Measurements from ENCODE around the gene MTHFS.

The MTHFS gene

DNA sequence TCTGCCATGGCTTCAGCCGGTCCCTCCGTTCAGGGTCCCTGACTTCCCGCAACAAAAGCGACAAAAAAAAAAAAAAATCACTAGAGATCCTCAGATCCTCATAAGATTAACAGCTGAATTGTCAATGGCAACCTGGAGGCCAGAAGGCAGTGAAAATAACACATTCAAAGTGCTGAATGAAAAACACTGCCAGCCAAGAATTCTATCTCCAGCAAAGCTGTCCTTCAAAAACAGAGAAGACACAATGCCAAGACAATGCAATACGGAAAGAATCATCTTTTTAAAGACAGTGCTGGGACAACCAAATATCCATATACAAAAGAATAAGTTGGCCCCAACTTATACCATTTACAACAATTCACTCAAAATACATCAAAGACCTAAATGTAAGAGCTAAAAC is 21.6 kb downstream of the MTHFS start:
- DNase-seq (ENCODE audit: low read depth): no peak

DNA sequence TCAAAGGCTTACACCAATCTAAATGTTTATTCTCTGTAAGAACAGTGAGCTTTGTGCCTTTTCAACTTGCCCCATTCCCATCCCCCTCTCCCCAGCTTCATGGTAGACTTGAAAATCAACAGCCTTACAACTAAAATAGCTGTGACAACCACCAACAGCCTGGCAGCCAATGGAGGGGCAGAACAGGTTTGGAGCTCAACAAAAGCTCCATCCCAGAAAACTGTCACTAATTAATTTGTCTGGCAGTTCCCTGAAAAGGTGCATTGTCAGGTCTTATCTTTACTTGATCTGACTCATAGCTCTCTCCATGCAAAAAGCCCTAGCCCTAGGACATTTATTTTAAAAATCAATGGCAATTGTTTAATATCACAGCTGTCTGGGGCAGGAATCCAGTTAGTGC is 22.6 kb downstream of the MTHFS start:
- no peak for DNase-seq (ENCODE audit: low read depth)

DNA sequence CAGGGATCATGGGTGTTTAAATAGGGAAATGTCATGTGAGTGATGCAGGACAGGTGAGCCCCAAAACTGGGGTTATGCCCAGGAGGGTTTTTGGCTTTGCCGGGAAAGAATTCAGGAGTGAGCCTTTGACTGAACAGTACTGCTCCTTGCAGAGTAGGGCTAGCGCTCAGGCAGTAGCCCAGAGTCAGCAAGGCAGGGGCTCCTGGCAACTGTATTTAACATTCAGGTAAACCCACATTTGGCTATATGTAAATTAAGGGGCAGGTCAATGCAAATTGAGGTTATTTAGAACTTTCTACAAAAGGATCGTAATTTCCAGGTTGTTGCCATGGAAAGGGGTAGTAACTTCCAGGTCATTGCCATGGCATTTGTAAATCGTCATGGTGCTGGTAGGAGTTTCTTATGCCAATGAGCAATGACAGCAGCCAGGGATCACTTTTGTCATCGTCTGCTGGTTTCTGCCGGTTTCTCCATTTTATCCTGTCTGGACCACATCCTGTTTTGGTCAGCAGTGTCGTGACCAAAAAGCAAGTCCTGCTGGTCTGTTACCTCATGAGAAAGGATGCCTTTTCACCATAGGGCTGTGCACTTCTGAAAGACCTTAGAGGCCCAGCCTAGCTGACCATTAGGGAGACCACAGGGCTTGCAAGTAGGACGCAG is 24.3 kb downstream of the MTHFS start:
- DNase-seq (ENCODE audit: low read depth): peak; percentile 72

DNA sequence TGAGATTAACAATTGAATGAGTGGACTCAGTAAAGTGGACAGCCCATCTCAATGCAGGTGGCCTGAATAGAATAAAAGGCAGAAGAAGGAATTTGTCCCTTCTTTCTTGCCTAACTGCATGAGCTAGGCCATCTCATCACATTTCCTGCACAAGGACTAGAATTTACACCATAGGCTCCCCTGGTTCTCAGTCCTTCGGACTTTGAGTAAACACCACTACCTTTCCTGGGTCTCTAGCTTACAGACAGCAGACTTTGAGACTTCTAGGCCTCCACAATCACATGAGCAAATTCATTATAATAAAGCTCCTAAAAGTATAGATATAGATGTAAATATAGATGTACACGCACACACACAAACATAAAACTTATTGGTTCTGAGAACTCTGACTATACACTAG is 28.3 kb downstream of the MTHFS start:
- no peak for DNase-seq (ENCODE audit: low read depth)

DNA sequence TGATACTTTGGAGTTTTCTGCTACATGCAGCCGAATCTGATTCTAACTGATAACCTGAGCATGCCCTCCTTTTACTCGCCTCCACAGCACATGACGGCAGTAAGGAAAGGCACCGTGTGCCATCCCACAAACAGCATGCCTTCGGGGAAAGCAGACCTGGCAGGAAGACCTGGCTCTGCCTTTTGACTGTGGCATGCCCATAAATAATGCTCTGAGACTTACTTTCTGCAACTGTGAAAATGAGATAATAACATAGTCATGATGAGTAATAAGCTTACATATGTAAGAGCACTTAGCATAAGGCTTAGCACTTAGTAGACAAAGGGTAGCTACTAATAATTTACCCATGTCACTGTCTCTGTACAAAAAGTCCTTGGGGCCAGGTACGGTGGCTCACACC is 32.9 kb downstream of the MTHFS start:
- DNase-seq (ENCODE audit: low read depth): no peak

DNA sequence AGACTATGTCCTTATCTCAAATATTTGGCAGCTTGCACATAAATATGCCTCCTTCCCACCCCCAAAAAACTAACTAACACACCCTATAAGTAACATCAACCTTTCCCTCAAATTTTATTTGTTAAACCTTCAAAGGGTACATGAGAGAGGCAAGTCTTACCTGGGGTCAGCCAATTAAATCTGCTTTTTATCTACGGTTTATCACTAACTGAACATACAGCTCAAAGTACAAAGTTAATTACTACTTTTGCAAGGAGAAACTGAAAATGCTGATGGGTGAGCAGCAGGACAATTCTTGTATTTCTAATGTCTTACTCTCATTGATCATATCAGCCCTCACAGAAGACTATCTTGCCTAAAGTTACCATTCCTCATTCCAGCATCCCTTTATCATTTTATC is 34.6 kb downstream of the MTHFS start:
- no peak for DNase-seq (ENCODE audit: low read depth)

DNA sequence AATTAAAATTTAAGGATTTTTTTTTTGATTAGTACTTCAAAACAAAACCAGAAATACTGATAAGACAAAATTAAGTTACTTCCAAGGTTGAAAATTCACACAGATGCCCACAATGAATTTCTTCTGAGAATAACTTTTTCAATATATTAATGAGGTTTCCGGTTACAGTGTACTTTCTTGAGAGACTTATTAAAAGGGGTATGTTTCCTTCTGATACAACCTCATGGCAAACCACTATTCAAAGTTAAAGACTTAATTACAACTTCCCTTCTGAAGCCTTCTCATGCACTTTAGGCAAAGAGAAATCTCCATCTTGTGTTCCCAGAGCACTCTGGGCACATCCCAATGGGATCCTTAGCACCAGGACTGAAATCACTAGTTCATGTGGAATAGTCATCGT is 36.2 kb downstream of the MTHFS start:
- DNase-seq (ENCODE audit: low read depth): no peak

DNA sequence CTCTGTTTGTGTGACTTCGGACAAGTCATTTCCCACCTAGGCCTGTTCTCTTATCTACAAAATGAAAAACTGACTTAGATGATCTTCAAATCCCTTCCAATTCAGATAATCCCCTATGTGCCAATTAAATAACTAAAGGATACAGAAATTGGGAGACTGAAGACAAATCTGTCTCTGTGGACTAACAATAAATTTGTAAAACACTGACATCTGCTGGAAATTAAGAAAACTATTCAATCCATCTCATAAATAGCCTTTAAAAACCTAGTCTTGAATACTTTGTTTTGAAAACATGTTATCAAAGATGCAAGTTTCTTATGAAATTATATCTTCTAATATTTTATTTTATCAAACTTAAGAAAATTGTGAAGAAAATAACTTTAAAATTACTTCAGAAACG is 38.3 kb downstream of the MTHFS start:
- DNase-seq (ENCODE audit: low read depth): no peak

DNA sequence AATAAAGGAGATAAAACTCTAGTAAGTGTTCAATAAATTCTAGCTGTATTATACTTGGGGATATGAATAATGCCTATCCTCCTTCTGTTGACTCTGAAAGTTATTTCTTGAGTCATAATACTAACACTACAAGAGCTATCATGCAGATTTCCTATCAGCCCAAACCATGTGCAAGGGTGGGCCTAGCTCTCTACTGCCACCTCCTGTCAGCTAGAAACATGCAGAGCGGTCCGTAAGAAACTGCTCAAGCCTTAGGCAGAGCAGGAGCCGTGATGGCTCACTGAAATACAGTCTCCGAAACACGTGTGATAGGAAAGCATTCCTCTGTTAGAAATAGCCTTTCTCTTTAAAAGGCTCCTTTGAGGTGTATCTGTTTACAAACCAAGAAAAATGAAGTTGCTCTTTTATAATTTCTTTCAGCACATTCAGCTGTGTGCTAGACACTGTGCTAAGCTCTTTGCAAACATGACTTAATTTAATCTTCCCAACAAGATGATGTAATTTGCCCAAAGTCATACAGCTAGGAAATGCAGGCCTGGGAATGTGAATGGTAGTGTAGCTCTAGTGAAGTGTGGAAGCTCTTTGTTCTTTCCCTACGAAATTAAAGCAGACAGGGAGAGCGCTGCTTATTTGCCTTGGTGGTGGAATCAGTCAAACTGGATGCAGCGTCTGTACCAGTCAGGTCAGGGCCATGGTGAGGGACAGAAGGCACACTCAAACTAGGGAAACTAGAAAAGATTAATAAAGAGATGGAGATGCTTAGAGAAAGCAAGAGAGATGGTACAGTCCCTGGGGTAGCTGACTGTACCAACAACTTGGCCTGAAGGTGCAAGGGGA is 43.1 kb downstream of the MTHFS start:
- DNase-seq (ENCODE audit: low read depth): peak; percentile 81

DNA sequence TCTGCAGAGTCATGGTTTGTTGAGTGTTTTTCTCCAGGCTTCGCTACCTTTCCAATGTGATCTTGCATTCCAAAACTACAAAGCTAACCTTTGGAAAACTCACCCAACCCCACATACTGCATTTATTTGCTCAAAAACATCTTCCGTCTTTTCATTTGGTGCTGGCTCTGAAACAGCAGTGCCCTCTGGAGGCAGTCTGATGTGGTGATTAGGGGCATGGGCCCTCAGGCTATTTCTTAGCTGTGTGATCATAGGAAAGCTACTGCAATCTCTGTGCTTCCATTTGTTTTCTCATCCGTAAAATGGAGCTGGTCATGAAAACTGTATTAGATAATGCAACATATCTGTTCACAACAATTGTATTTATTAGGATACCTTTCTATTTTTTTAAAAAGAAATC is 47.0 kb downstream of the MTHFS start:
- no peak for DNase-seq (ENCODE audit: low read depth)

DNA sequence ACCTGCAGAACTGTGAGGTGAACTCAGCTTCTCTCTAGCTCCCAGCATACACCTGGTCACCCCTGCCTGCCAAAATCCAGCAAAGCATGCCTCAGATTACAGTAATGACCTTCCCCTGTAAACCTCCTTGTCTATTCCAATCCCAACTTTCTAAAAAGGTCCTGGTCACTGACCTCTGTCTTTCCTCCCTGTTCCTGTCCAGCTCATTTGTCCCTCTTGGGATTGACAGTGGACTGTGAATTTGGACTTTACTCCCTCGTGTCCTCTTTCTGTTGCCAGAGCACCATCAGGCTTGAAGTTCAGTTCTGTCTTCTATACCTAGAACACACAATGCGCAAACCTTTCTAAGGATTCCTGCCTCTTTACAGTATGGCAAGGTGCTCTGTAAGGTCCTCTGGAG is 50.3 kb downstream of the MTHFS start:
- DNase-seq (ENCODE audit: low read depth): no peak

DNA sequence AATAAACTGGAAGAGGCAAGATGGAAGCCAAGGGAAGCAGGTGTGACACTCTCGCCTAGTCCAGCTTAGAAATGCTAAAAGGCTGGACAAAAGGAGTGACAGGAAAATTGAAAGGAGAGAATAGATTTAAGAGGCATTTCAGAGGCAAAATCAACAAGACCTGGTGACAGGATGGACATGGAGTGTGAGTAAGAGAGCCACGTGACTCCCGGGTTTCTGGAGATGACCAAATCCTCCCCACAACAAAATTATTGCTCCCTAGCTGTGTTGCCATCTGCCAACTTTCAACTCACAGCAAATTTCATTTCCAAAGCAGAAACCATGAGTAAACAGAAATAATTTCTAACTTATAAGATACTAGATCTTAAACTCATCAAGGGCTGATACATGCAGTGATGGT is 52.6 kb downstream of the MTHFS start:
- DNase-seq (ENCODE audit: low read depth): no peak

DNA sequence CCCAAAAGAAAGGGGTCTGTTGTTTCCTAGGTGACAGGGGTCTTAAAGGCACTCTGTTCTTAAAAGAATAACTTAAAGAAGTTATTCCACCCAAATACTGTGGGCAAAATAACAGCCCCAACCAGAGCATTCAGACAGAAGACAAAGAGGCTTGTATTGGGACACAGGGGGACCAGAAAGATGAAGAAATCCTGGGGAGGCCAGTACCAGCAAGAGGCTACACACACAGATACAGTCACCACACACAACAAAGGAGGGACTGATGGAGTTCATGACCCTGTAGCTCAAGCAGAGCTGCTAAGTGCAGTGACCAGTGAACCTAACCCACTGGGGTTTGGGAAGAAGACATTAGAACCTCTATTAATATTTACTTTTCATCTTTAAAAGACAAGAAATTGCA is 59.0 kb downstream of the MTHFS start:
- DNase-seq (ENCODE audit: low read depth): no peak

DNA sequence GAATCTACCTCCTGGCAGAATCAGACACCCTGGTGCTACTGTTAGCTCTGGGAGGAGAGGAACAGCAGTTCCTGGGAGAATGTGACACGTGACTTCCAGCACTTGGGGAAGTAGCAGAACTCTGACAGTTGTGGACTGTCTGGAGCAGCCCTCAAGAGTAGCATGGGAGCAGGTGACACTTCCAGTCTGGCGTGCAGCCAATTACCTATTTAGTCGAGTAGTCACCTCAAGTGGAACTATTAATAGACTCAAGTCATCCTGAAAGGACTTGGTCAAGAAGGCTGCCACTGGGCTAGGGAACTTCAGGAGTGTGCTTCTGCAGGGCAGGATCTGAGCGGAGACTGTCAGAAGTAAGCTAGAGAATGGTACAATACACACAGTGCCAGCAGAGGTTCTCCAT is 62.3 kb downstream of the MTHFS start:
- no peak for DNase-seq (ENCODE audit: low read depth)

DNA sequence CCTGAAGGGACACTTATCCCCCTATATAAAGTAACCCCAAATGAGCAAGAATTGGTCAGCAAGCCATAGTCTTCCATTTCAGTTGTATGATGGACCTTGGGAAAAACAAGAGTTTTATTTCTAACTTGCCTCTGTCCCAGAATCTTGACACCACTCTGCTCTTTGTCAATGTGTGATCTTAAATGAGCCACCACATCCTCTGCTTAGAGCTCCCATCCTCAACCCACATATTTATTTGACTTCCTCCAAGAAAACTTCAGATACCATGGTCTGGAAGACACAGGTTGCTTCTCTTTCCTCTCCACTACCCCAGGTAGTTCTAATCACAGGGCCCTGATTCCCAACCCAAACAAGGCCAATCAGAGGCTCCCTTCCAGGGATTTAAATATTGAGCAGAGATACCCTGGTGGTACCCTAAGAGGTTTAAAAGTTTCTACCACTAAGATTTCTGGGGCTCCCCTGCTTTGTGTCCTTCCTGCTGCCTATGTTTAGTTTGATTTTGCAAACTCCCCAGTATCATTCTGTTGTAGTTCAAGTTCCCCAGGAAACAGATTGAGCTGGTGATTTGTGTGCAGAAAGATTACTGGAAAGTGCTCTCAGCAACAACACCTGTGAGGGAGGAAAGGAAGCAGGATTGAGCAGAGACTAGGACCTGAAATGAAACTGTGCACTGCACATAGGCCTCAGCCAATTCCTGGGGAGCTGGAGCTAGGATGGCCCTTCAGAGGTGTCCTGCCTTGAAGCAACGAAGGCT is 64.3 kb downstream of the MTHFS start:
- no peak for DNase-seq (ENCODE audit: low read depth)

DNA sequence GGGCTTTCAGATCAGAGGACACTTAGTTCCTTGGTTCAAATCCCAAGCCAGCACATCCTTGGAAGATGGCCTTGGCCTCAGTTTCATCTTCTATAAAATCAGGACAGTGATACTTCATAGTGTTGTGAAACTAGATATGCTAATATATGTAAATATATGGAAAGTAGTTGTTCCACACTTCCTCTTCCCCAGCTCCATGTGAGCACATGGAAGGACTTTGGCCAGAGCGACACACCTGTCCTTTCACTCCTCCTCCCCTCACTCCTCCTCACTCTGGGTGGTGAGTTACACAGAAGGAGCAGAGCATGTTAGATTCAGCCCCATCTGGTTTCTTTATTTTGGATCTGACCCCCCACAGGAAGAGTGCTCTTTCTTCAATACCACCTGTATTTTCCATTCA is 65.2 kb downstream of the MTHFS start:
- DNase-seq (ENCODE audit: low read depth): no peak

DNA sequence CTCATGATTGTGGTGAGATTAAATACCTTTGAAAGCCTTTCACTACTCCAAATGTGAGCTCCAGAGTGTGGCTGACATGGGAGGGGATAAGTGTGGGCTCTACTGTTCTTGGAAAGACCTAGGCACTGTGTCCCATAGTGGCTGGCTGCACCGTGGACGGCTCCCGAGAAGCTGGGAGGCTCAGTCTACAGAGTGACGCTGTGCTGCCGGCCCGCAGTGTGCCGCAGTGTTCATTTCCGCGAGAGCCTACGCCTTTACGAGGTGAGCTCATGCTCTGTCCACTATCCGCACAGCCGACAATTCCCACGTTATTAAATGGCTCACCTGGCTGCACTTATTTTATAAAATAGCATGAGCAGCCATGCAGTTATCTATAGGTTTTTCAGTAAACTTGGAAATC is 66.9 kb downstream of the MTHFS start:
- DNase-seq (ENCODE audit: low read depth): no peak

DNA sequence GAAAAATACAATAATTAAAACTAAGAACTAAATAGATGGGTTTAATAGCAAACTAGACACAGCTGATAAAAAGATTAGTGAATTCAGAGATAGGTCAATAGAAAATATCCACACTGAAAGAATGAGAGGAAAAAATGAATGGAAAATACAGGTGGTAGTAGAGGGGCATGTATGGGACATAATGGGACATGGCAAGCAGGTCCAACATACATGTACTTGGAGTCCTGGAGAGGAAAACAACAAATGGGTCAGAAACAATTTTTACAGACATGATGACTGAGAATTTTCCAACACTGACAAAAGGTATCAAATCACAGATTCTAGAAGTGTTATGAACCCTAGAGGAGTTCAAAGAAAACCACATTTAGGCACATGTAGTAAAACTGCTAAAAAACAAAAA is 68.4 kb downstream of the MTHFS start:
- DNase-seq (ENCODE audit: low read depth): no peak

DNA sequence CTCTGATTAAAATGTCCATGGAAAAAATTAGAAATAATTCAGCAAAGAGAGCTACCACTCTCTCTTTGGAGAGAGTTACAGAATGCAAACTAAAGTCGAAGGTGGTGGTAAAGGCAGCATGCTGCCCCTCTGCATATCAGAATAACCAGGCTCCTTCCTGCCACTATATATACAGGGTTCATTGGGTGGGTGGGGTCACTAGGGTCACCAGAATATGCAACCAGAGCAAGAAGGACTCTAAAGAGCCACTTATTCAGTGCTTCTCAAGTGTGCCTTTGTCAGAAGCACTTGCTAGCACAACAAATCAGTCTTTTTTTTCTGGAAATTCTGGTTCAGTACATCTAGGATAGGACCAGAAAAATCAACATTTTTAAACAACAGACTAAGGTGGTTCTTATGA is 70.0 kb downstream of the MTHFS start:
- no peak for DNase-seq (ENCODE audit: low read depth)

DNA sequence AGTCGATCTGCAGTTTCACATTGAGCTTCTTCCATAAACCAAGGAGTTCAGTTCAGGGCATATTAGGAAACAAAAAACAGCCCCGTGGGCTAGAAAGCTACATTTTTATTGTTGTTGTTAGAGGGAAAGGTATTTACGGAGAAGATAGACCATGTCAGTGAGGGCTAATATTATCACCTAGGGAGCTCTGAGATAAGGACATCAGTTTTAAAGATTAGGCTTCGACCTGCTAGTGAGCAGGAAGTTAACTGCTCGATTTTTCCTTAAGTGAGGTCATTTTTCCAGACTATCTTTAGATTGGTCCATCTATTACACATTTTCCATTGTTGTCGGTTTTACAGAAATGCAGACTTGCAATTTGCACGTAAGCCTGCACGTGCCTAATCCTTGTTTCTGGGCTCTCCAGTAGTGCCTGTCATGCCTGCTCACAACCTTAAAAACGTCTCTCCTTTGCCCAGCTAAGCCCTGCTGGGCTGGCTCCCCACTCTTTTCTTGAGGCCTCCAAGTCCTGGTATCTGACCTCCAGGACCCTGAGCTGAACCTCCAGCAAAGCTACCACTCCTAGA is 72.6 kb downstream of the MTHFS start:
- no peak for DNase-seq (ENCODE audit: low read depth)

DNA sequence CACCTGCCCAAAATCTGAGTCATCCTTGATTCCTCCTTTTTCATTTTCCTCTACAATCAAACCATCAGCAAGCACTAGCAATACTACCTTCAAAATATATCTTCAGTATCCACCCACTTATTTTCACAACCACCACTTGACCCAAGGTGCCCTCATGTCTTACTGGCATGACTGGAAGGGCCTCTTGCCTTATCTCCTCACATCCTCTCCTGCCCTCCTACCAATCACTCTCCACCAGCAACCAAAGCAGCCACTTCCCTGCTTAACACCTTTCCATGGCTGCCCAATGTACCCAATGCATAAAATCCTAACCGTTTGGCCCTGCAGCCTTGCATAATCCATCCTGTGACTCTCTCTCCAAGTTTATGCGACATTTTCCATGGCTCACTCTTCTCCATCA is 76.0 kb downstream of the MTHFS start:
- no peak for DNase-seq (ENCODE audit: low read depth)

DNA sequence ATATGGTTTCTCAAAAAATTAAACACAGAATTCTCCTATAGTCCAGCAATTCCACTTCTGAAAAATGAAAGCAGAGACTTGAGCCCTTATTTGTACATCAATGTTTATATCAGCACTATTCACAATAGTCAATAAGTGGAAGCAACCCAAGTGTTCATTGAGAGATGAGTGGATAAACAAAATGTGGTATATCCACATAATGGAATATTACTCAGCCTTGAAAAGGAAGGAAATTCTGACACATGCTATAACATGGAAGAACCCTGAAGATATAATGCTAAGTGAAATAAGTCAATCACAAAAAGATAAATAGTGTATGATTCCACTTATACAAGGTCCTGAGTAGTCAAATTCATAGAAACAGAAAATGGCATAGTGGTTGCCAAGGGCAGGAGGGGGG is 76.6 kb downstream of the MTHFS start:
- no peak for DNase-seq (ENCODE audit: low read depth)

DNA sequence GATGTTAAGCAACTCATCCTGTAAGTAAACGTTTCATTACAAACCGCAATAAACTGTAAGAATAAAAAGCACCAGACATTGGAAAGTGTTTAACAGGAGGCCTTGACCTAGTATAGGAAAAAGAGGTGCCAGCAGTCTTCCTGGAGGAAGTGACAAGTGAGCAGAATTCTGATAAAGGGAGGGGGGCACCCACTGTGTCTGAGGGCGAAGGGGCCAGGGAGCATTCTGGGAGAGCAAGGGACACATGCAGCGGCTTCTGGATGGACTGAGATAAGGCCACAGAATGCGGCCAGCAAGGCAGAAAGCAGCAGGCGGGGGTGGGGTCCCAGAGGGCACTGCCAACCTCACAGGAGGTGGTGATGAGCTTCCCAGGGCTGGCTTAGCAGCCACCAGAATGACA is 80.2 kb downstream of the MTHFS start:
- no peak for DNase-seq (ENCODE audit: low read depth)

Measured in non-pigmented ciliary epithelial cell (primary cell).